Stimulated activated naive CD8-positive, alpha-beta T cell treated with anti-CD3 and anti-CD28 coated beads, Interleukin-15, amount 100 ng/mL, for 72 hours (primary cell): ENCODE data around the gene VCAN.

Experiments
- ATAC-seq: fragments of 150-1000 bp; cut with Tn5 transposase; 2 replicates; pipeline ENCODE4 v1.10.0; 2021; ENCODE audit warnings: mild to moderate bottlenecking, moderate library complexity
- DNase-seq, 2 donors: peaks; one replicate each; pipeline ENCODE4 v3.0.0; 2021 to 2022
- H3K27ac Mint-ChIP-seq, 2 donors: one replicate each; pipeline ENCODE4 v1.8.0; 2022; ENCODE audit warnings: mild to moderate bottlenecking in 2 of 2, mixed read lengths in 2 of 2, moderate library complexity in 2 of 2
- H3K27me3 Mint-ChIP-seq: one replicate; pipeline ENCODE4 v1.8.0; 2022; ENCODE audit warnings: mixed read lengths
- H3K4me1 Mint-ChIP-seq: one replicate; pipeline ENCODE4 v1.8.0; 2022; ENCODE audit warnings: mild to moderate bottlenecking, mixed read lengths
- H3K4me3 Mint-ChIP-seq, 2 donors: one replicate each; pipeline ENCODE4 v1.8.0; 2022; ENCODE audit warnings: mild to moderate bottlenecking in 2 of 2, mixed read lengths in 2 of 2, moderate library complexity in 1 of 2
- H3K9me3 Mint-ChIP-seq, 2 donors: one replicate each; pipeline ENCODE4 v1.8.0; 2022; ENCODE audit warnings: mixed read lengths in 2 of 2

The VCAN gene

GRCh38 chr5:83586874-83587776 lies 115.6 kb downstream of the VCAN start:
- Mint-ChIP-seq H3K4me1 (no peaks in the 10 kb centered on the region), H3K9me3 (no peaks in the 10 kb centered on the region), H3K27ac (no peak overlapping the region), H3K27me3 (no peaks in the 10 kb centered on the region), H3K4me3 (no peak overlapping the region)
- DNase-seq: no peak
- no peak for ATAC-seq

GRCh38 chr5:83589786-83590185 lies 118.2 kb downstream of the VCAN start:
- Mint-ChIP-seq H3K4me1 (no peaks in the 10 kb centered on the region), H3K4me3 (no peak overlapping the region), H3K27ac (no peak overlapping the region), H3K9me3 (no peaks in the 10 kb centered on the region), H3K27me3 (no peaks in the 10 kb centered on the region)
- ATAC-seq: no peak
- DNase-seq: no peak

GRCh38 chr5:83590966-83591365 lies 119.4 kb downstream of the VCAN start:
- no peaks in the 10 kb centered on the region for H3K4me1 Mint-ChIP-seq
- H3K27me3 Mint-ChIP-seq: no peaks in the 10 kb centered on the region
- DNase-seq (no peak), ATAC-seq (no peak)
- no peaks in the 10 kb centered on the region for H3K9me3 Mint-ChIP-seq
- no peak overlapping the region for H3K27ac Mint-ChIP-seq
- no peak overlapping the region for H3K4me3 Mint-ChIP-seq

- ATAC-seq: no peak
- no peak overlapping the region for H3K27ac Mint-ChIP-seq
- no peak overlapping the region for H3K4me3 Mint-ChIP-seq
These were observed 123.7 kb downstream of the VCAN start for GRCh38 chr5:83595217-83595616.

GRCh38 chr5:83608122-83608521 lies 136.6 kb downstream of the VCAN start:
- Mint-ChIP-seq H3K27me3 (peaks cover 7% of the 10 kb centered on the region), H3K9me3 (no peaks in the 10 kb centered on the region), H3K27ac (no peak overlapping the region), H3K4me3 (no peak overlapping the region), H3K4me1 (no peaks in the 10 kb centered on the region)
- DNase-seq: no peak
- ATAC-seq: no peak

More at GRCh38 chr5:83595217-83595616, 123.7 kb downstream of the VCAN start:
- Mint-ChIP-seq H3K27me3 (no peaks in the 10 kb centered on the region), H3K4me1 (no peaks in the 10 kb centered on the region), H3K9me3 (no peaks in the 10 kb centered on the region)
- no peak for DNase-seq

- Mint-ChIP-seq H3K4me3 (no peak overlapping the region), H3K27ac (no peak overlapping the region), H3K9me3 (peaks cover 6 to 8% of the 10 kb centered on the region in 2 donors), H3K4me1 (no peaks in the 10 kb centered on the region), H3K27me3 (no peaks in the 10 kb centered on the region)
- DNase-seq: no peak
- ATAC-seq: no peak
These were observed 143.3 kb downstream of the VCAN start for GRCh38 chr5:83614841-83615240.

- no peak overlapping the region for H3K27ac Mint-ChIP-seq
- no peak for DNase-seq
- no peaks in the 10 kb centered on the region for H3K4me1 Mint-ChIP-seq
- H3K9me3 Mint-ChIP-seq: no peaks in the 10 kb centered on the region
- no peak for ATAC-seq
- H3K27me3 Mint-ChIP-seq: no peaks in the 10 kb centered on the region
- H3K4me3 Mint-ChIP-seq: no peak overlapping the region
These were observed 156.8 kb downstream of the VCAN start for GRCh38 chr5:83628360-83628759.
